ENCODE measurements around the gene EPB41L4B. TPM values are rescaled to one million over a fixed set of nuclear protein-coding genes. Genes with fewer than 3 reads are reported as not detected.

EPB41L4B gene
- total and polyA plus RNA-seq, 2 of the 4 experiments (the other 2 are of a cell fraction), result 0.36 to 0.54 TPM

- TF ChIP-seq, protein P1, sequence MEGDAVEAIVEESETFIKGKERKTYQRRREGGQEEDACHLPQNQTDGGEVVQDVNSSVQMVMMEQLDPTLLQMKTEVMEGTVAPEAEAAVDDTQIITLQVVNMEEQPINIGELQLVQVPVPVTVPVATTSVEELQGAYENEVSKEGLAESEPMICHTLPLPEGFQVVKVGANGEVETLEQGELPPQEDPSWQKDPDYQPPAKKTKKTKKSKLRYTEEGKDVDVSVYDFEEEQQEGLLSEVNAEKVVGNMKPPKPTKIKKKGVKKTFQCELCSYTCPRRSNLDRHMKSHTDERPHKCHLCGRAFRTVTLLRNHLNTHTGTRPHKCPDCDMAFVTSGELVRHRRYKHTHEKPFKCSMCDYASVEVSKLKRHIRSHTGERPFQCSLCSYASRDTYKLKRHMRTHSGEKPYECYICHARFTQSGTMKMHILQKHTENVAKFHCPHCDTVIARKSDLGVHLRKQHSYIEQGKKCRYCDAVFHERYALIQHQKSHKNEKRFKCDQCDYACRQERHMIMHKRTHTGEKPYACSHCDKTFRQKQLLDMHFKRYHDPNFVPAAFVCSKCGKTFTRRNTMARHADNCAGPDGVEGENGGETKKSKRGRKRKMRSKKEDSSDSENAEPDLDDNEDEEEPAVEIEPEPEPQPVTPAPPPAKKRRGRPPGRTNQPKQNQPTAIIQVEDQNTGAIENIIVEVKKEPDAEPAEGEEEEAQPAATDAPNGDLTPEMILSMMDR (conservative IDR thresholded peaks at IDR 0.05; ENCODE audit: low read depth, low read length), result no peak
Observed at GRCh38 chr9:109213285-109214121, 107.4 kb downstream of the EPB41L4B start (continued).

DNA sequence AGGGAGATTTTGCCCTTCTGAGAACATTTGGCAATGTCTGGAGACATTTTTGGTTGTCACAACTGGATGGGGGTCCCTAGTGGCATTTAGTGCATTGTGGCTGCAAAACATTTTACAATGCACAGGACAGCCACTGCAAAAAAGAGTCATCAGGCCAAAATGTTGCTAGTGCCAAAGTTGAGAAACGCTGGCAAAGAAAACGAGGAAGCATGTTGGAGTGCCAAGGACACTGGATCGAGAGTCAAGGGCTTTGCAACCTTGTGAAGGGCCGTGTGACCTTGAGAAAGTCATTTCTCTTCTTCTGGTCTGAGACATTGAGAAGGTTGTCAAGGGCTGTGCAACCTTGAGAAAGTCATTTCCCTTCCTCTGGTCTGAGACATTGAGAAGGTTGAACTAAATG, 108.1 kb downstream of the EPB41L4B start:
- dilution Hi-C loops (cut with HindIII; ENCODE audit: low sequenced_read_pairs, unreplicated experiment) (no loop called here), intact Hi-C loops (cut with micrococcal nuclease) (loop anchor here (10.0 kb wide), 1 partner anchor 62 kb away; no protein-coding TSS in a partner anchor), in situ Hi-C loops (cut with MboI; ENCODE audit: low sequenced_read_pairs) (no loop called here)
- no peak overlapping the region for H3K9ac ChIP-seq (ENCODE audit: low read depth, low read length)
- H2BK20ac ChIP-seq (ENCODE audit: low read depth, low read length), result no peak overlapping the region
- no peak overlapping the region for H3K23ac ChIP-seq (ENCODE audit: low read depth, low read length)
- H3K27ac ChIP-seq (ENCODE audit: insufficient read depth, low read length), result no peak overlapping the region
- H3K9me1 ChIP-seq (ENCODE audit: insufficient read depth, low read length), result no peaks in the 10 kb centered on the region
- H2AK5ac ChIP-seq (ENCODE audit: low read depth, low read length), result no peak overlapping the region
- ChIA-PET CTCF (no interaction called here), POLR2A (ENCODE audit: unreplicated experiment) (no interaction called here)
- H3K79me1 ChIP-seq (ENCODE audit: low read depth in 1 of 2, low read length in 2 of 2), result no peaks in the 10 kb centered on the region
- no peak overlapping the region for H2AFZ ChIP-seq (replicated peaks; ENCODE audit: low read length, poor library complexity)
- no peaks in the 10 kb centered on the region for H3K4me1 ChIP-seq (ENCODE audit: control insufficient read depth, insufficient read depth, low read length)
- no peak overlapping the region for H4K8ac ChIP-seq (ENCODE audit: low read depth in 2 of 2, low read length in 2 of 2)
- H4K91ac ChIP-seq (ENCODE audit: insufficient read depth, low read depth, low read length), result no peak overlapping the region
- no peaks in the 10 kb centered on the region for H3K36me3 ChIP-seq (ENCODE audit: control insufficient read depth, insufficient read depth, low read length)
- no peaks in the 10 kb centered on the region for H3K9me3 ChIP-seq (ENCODE audit: control insufficient read depth, insufficient read depth, low read length)
- H4K5ac ChIP-seq (ENCODE audit: low read depth, low read length), result no peak overlapping the region
- no peak for TF ChIP-seq RAD21 (IDR thresholded peaks at IDR 0.05; ENCODE audit: low read length)
- no peak for TF ChIP-seq MAFK (IDR thresholded peaks at IDR 0.05; ENCODE audit: low read depth, low read length)
- TF ChIP-seq CHD1 (IDR thresholded peaks at IDR 0.05; ENCODE audit: low read depth, low read length), result no peak
- no peak for TF ChIP-seq USF2 (IDR thresholded peaks at IDR 0.05; ENCODE audit: low read depth, low read length)
- no peak for TF ChIP-seq MXI1 (IDR thresholded peaks at IDR 0.05; ENCODE audit: borderline replicate concordance, low read depth, low read length)
- no peak for TF ChIP-seq SMC3 (IDR thresholded peaks at IDR 0.05; ENCODE audit: low read depth, low read length)
- no peak for TF ChIP-seq MAZ (IDR thresholded peaks at IDR 0.05; ENCODE audit: borderline replicate concordance, low read depth, low read length)
- H2BK120ac ChIP-seq (ENCODE audit: low read depth, low read length), result no peak overlapping the region
- no peak overlapping the region for H3K4me2 ChIP-seq (ENCODE audit: low read depth, low read length)
- H3K56ac ChIP-seq (ENCODE audit: extremely low read depth, insufficient read depth, low read length), result no peak overlapping the region
- H3K4me3 ChIP-seq (ENCODE audit: insufficient read depth, low read depth, low read length), result no peak overlapping the region
- H2BK15ac ChIP-seq (ENCODE audit: low read depth, low read length), result no peak overlapping the region
- no TSS peak for BruUV-seq (replicated peaks)
- 40% methylated on average over 1 of the region's 4 CpGs; no CpG with 5 or more reads in 1 of the 2 experiments for WGBS, 2 experiments (ENCODE audit: extremely low coverage in 2 of 2, insufficient read length in 1 of 2)
- no peaks in the 10 kb centered on the region for H4K20me1 ChIP-seq (ENCODE audit: insufficient read depth, low read length)
- ATAC-seq (ENCODE audit: low read depth) (no peak), DNase-seq (no peak)
- H3K4ac ChIP-seq (ENCODE audit: low read depth, low read length), result no peak overlapping the region
- no peak overlapping the region for H2AK9ac ChIP-seq (replicated peaks; ENCODE audit: low read depth, low read length, poor library complexity)
- no peak overlapping the region for H3K14ac ChIP-seq (replicated peaks; ENCODE audit: low read depth, low read length)
- peaks cover 24% of the 10 kb centered on the region for H3K27me3 ChIP-seq (ENCODE audit: control insufficient read depth, insufficient read depth, low read length)
- H2BK5ac ChIP-seq (ENCODE audit: low read depth, low read length, poor library complexity, severe bottlenecking), result no peak overlapping the region
- no peak overlapping the region for H3K18ac ChIP-seq (ENCODE audit: low read depth, low read length)

Measured in IMR-90 (cell line).